ENCODE measurements around the gene RASGRF2.

DNA sequence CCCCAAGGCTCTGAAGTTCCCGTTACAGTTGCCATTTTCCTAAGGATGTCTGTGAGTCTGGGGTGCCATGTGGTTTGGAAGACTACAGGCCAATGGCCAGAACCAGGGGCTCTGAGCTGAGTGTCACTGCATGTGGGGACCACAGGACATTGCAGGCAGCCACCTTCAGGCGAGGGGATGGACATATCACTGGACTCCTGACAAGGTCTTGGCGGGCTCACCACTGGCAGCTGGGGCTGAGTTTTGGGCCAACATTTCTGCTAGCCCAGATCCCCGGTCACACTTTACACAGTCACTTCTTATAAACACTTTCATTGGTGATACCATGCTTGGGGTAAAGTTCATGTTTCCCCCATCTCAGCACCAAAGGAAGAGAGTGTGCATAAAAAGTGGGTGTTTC, 109.8 kb downstream of the RASGRF2 start:
- TF ChIP-seq, protein P1, sequence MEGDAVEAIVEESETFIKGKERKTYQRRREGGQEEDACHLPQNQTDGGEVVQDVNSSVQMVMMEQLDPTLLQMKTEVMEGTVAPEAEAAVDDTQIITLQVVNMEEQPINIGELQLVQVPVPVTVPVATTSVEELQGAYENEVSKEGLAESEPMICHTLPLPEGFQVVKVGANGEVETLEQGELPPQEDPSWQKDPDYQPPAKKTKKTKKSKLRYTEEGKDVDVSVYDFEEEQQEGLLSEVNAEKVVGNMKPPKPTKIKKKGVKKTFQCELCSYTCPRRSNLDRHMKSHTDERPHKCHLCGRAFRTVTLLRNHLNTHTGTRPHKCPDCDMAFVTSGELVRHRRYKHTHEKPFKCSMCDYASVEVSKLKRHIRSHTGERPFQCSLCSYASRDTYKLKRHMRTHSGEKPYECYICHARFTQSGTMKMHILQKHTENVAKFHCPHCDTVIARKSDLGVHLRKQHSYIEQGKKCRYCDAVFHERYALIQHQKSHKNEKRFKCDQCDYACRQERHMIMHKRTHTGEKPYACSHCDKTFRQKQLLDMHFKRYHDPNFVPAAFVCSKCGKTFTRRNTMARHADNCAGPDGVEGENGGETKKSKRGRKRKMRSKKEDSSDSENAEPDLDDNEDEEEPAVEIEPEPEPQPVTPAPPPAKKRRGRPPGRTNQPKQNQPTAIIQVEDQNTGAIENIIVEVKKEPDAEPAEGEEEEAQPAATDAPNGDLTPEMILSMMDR (IDR thresholded peaks at IDR 0.05) = no peak
- TF ChIP-seq POLR2A (IDR thresholded peaks at IDR 0.05) = no peak
